NCI-H2171 treated with DMSO at 0.1 percent for 48 hours (cell line): Measurements from ENCODE around the gene LMO2.

ENCODE experiments used
- DNase-seq: peaks from one replicate; lab custom pipeline; 2025; lab: John Stamatoyannopoulos, UW

Gene LMO2

GRCh38 chr11:33887886-33888285 lies 4.0 kb downstream of the LMO2 start:
- no peak for DNase-seq

DNA sequence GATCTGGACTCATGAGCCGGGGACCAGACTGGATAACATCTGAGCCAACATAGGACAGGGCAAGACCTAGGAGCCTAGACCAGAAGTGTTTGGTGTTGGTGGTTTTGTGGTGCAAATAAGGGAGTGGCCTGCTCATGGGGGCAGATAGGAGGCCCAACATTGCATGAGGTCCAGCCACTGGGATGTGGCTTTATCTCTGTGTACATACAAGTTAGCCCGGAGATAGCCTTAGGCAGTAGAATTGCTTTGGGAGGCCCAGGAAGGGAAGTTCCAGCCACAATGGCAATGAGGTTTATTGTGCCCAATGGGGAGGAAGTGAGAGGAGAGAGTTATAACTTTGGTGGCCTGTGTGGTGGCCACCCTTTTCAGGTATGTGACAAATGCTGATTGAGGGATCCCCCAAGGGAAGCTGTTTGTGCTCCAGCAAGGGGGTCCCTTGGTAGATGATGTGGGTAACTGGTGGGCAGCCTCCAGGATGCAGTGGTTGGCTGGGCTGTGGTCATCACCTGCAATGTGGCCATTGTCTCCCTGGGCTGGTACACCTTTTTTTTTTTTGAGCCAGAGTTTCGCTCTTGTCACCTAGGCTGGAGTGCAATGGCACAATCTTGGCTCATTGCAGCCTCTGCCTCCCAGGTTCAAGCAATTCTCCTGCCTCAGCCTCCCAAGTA lies 6.4 kb downstream of the LMO2 start:
- no peak for DNase-seq

- DNase-seq: no peak
Measured at GRCh38 chr11:33884601-33885000, 7.3 kb downstream of the LMO2 start.

DNA sequence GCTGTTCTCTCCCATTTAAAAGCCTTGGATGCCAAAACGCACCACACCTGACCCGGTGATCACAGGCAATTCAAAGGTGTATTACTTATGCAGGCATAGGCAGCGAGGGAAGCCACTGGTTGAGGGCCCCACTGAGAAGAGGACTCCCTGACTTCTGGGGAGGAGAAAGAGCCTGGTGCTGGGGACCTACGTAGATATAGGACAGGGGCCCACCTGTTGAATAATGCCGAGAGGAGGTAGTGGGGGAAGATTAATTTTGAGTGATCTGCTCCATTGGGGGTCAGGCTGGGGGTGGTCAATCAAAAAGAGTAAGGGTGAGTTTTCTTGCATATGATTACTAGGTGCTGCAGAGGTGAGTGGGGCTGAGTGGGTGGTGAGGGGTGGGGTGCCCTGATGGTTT lies 7.8 kb downstream of the LMO2 start:
- no peak for DNase-seq

DNA sequence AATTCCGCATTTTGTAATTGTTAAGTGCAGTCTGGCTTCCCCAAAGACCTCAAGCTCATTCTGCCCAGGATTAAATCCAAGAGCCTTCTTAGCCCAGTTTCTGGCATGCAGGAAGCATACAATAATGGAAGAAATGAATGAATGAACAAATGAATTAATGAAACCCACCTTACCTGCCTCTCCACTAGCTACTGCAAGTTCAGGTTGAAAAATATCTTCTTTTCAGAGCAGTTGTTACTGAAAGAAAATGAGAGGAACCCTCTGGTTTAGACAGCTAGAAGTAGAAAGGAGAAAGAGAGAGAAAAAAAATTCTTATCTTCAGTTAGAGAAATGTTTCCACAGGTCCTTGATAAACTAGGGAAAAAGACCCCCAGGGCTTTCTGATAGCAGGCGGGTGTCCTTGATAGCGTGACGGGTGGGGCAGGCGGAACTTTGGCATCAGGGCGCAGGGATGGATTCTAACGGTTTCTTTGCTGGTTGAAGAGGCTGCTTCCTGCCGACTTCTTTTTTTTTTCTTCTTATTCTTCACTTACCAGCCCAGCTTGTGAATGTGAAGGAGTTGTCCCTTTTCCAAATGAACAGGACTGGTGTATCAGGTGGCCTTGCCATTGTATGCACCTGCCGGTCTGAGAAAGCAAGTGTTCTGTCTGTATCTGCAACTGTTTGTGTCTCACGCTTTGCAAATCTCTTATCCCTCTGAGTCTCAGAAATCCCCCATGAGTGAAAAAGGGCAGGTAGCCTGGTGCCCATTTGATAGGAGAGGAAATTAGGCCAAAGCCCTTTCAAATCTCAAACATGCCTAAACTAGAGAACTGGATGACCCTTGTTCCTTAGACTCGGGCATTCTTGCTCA lies 10.0 kb downstream of the LMO2 start:
- no peak for DNase-seq

- no peak for DNase-seq
Measured at GRCh38 chr11:33880979-33881378, 10.9 kb downstream of the LMO2 start.

- DNase-seq: no peak
Measured at GRCh38 chr11:33879375-33879774, 12.5 kb downstream of the LMO2 start.

DNA sequence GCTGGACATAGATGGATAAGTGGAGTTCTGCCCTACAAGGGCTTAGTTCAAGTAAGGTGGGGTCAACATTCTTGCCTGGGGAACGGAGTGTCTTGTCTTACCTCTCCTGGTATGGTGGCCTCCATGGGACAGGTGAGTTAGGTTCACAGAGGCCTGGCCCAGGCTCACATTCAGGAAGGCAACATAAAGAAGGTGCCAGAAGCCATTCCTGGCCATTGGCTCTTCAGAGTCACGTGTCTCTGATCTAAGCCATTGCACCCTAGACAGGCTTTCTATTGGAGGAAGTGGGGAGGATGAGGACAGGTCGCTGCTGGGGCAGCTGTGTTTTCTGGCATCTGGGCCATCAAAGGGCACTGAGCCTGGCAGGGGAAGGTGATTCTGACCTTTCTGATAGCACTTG lies 14.8 kb downstream of the LMO2 start:
- DNase-seq: no peak

- no peak for DNase-seq
Measured at GRCh38 chr11:33875621-33876294, 16.1 kb downstream of the LMO2 start.

- DNase-seq: no peak
Measured at GRCh38 chr11:33874910-33875490, 16.9 kb downstream of the LMO2 start.

DNA sequence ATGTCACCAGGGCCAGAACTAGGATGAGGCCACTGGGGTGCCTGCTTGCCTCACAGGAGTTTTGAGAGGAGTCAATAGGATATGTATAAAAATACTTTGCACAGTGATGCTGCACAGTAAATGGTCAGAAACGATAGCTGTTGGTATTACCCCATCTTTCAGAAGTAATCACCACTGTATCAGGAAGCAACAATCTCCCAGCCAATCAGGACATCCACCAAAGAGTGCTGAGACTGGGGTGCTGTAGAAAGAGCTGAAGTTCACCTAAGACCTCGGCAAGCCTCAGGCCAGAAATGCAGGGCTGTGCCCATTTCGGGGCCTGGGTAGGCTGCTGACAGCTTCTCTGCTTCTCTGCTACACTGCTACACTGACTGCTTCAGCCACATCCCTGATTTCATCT lies 17.4 kb downstream of the LMO2 start:
- no peak for DNase-seq

DNA sequence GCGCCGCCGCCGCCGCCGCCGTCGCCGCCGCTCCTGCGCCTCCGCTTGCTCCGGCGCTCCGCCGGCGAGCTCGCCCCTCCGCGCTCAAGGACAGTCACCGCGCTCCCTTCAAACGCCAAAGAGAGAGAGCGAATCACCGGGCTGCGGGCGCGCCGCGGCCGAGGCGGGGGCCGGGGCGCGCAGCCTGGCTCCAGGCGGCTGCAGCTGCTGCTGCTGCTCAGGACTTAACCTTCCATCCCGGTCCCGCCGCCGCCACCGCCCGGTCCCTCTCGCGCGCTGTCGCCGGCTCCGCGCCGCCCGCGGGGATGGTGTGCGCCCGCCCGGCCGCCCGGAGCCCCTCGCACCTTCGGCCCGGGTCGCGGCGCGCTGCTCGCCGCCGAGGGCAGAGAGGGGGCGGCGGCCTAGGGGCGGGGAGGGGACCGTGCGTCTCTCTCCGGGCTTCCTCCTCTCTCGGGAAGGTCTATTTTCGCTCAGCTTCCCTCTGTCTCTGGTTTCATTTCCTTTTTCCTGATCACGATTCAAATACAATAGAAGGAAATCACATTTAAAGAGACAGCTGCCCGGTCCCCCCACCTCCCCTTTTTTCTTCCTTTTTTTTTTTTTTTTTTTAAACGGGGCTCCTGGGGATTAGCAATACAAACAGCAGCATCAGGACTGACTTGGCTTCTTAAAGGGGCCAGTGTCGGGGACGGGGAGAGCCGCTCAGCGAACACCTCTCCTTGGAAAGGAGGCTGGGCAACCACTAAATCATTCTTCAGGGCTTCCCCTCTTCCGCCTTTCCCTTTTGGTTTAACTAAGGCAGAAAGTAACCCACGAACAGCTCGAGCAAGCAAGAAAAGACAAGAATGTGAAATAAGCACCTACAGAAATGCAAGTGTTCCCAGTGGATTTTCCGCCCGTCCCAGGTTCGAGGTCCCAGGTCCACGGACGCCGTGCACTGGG lies 22.1 kb downstream of the LMO2 start:
- peak; percentile 83 for DNase-seq

GRCh38 chr11:33868647-33869461 lies 23.0 kb downstream of the LMO2 start:
- no peak for DNase-seq

GRCh38 chr11:33867996-33868646 lies 23.8 kb downstream of the LMO2 start:
- DNase-seq: no peak

GRCh38 chr11:33867561-33867960 lies 24.3 kb downstream of the LMO2 start:
- no peak for DNase-seq

DNA sequence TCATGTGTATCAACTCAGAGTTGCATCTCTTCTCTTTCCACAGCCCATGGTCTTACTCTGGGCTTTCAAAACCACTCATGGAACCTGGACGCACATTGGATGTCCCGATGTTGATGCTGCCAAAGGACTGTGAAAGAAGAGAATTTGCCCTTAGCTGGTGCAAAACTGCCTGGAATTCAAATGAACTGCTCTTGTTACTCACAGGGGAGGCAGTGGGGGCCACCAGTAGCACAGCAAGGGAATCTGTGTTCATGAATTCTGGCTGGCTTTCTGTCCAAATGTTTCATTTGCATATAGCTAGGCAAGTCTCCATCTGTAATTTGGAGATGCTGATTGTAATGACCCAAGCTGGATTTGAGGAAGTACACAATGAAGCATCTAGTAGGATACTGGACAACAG lies 24.9 kb downstream of the LMO2 start:
- no peak for DNase-seq

DNA sequence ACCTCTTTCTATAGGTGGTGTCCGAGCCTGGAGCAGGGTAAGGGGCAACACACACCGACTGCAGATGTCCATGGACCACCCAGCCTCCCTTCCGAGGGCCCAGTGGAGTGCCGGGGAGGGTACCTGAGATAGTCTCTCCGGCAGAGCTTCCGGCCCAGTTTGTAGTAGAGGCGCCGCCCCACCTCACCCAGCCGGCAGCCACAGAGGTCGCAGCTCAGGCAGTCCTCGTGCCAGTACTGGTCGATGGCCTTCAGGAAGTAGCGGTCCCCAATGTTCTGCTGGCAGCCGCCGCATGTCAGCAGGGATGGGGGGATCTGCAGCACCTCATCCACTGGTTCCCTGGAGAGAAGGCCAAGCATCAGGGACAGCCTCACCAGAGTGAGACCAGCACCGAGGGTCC lies 27.4 kb downstream of the LMO2 start:
- DNase-seq: no peak

GRCh38 chr11:33863418-33864172 lies 28.3 kb downstream of the LMO2 start:
- no peak for DNase-seq

DNA sequence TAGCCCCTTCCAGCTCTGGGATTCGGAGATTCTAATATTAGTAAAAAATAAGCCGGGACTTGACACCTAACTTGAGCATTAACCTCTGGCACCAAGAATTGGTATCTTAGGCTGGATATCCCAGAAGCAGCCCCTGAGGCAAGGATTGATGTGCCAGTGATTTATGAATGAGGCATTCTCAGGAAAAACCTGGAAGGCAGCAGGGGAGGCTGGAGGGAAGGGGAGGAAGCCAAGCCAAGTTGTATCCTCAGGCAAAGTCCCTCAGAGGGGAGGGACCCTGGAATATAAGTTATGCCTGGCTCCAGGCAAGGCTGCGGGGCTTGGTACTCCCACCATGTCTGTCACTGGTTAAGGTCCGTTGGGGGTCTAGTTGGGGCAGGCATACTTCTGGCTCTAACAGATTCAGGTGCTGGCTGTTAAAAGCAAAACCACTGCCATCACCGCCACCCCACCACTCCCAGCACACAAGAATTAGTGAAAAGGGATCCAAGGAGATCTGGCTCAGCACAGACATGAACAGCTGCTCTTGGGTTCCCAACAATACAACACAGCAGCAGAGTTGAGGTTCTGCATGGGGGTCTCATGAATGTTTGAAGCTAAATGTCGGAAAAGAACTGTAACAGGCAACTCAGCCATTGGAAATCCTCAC lies 29.8 kb downstream of the LMO2 start:
- DNase-seq: no peak
